CD4-positive, alpha-beta T cell treated with Interleukin-4 for 1 hour (primary cell): Measurements from ENCODE around the gene SLC25A2.
"Not testable (repeated sequence)": the region's sequence is repeated elsewhere in the genome, so short reads cannot be mapped to it uniquely, and the experiment has no call there.

Experiments used
- DNase-seq, 2 donors: peaks; one replicate each; pipeline ENCODE4 v3.0.0-alpha.2; 2020 to 2022

The SLC25A2 gene

GRCh38 chr5:141303756-141304155 lies at the start of gene SLC25A2:
Gene SLC25A2, minus strand, starts transcription at chr5:141304049. Its CDS starts 184 bp downstream, at chr5:141303865.
- DNase-seq, result no peak

- no peak for DNase-seq
Measured at GRCh38 chr5:141351591-141351990, 47.7 kb upstream of the SLC25A2 start.

- DNase-seq, result peak in 1 of 2 donors; percentile 43
Measured at GRCh38 chr5:141349917-141350619, 46.2 kb upstream of the SLC25A2 start, which contains the start of gene PCDHGB1. Gene PCDHGB1, plus strand, starts transcription at chr5:141350099. Its CDS starts 162 bp downstream, at chr5:141350261.

- DNase-seq, result not testable (repeated sequence)
Measured at GRCh38 chr5:141346017-141346416, 42.2 kb upstream of the SLC25A2 start.

GRCh38 chr5:141345327-141345726 lies 41.5 kb upstream of the SLC25A2 start:
- DNase-seq, result no peak

- DNase-seq, result no peak
Measured at GRCh38 chr5:141343953-141344463, 40.2 kb upstream of the SLC25A2 start.

- DNase-seq, result no peak
Measured at GRCh38 chr5:141343242-141343952, 39.5 kb upstream of the SLC25A2 start, which contains the start of gene PCDHGA3. Gene PCDHGA3, plus strand, starts transcription at chr5:141343829. Its CDS starts 205 bp downstream, at chr5:141344034.

- no peak for DNase-seq
Measured at GRCh38 chr5:141342773-141343172, 38.9 kb upstream of the SLC25A2 start.

GRCh38 chr5:141340781-141341354 lies 37.0 kb upstream of the SLC25A2 start:
- DNase-seq, result not testable (repeated sequence)

- DNase-seq, result no peak
Measured at GRCh38 chr5:141338538-141339306, 34.9 kb upstream of the SLC25A2 start, which contains the start of gene PCDHGA2. Gene PCDHGA2, plus strand, starts transcription at chr5:141338760.

- not testable (repeated sequence) for DNase-seq
Measured at GRCh38 chr5:141332571-141332970, 28.7 kb upstream of the SLC25A2 start.

GRCh38 chr5:141330299-141331080 lies 26.6 kb upstream of the SLC25A2 start, which contains the start of gene PCDHGA1:
Gene PCDHGA1, plus strand, starts transcription at chr5:141330514.
- DNase-seq, result peak; percentile 28 to 42

- DNase-seq, result no peak
Measured at GRCh38 chr5:141328231-141328630, 24.4 kb upstream of the SLC25A2 start.

GRCh38 chr5:141326088-141326854 lies 22.4 kb upstream of the SLC25A2 start:
- DNase-seq, result peak; percentile 74 to 77

- no peak for DNase-seq
Measured at GRCh38 chr5:141322261-141322660, 18.4 kb upstream of the SLC25A2 start.

GRCh38 chr5:141320225-141321169 lies 16.6 kb upstream of the SLC25A2 start, which contains the start of gene TAF7:
Gene TAF7, minus strand, starts transcription at chr5:141320784. Its CDS starts 740 bp downstream, at chr5:141320044.
- peak; percentile 94 for DNase-seq

GRCh38 chr5:141319699-141320098 lies 15.8 kb upstream of the SLC25A2 start:
- no peak for DNase-seq

GRCh38 chr5:141319202-141319601 lies 15.4 kb upstream of the SLC25A2 start:
- DNase-seq, result no peak

- DNase-seq, result not testable (repeated sequence)
Measured at GRCh38 chr5:141316963-141317362, 13.1 kb upstream of the SLC25A2 start.
